ENCODE data around the gene ZNF565.
A peak's percentile ranks its signal among the peaks of the same experiment; 100 is the strongest.
"Not testable (repeated sequence)": the region's sequence is repeated elsewhere in the genome, so short reads cannot be mapped to it uniquely, and the experiment has no call there.

ZNF565 gene

GRCh38 chr19:36149673-36150406, 64.6 kb downstream of the ZNF565 start:
- DNase-seq, result no peak

- no peak for DNase-seq
These were observed 69.8 kb downstream of the ZNF565 start for GRCh38 chr19:36144624-36145023.

- no peak for DNase-seq
These were observed 72.0 kb downstream of the ZNF565 start for GRCh38 chr19:36142496-36142895.

GRCh38 chr19:36142046-36142445, 72.4 kb downstream of the ZNF565 start:
- no peak for DNase-seq

- peak; percentile 89 for DNase-seq
These were observed 73.2 kb downstream of the ZNF565 start for GRCh38 chr19:36141039-36141927.

GRCh38 chr19:36140304-36141038, 74.0 kb downstream of the ZNF565 start:
- DNase-seq, result peak; percentile 93

GRCh38 chr19:36139473-36140303, 74.8 kb downstream of the ZNF565 start, which contains the start of gene CAPNS1:
Gene CAPNS1, plus strand, starts transcription at chr19:36140066. Its CDS starts 946 bp downstream, at chr19:36141012.
- DNase-seq, result peak; percentile 99

- no peak for DNase-seq
These were observed 75.4 kb downstream of the ZNF565 start for GRCh38 chr19:36139120-36139472.

- DNase-seq, result peak; percentile 82
These were observed 77.3 kb downstream of the ZNF565 start for GRCh38 chr19:36136964-36137686.

GRCh38 chr19:36134867-36135266, 79.6 kb downstream of the ZNF565 start:
- not testable (repeated sequence) for DNase-seq
